ENCODE results near the gene EIF4E1B. TPM values are rescaled to one million over a fixed set of nuclear protein-coding genes. Genes with fewer than 3 reads are reported as not detected.

EIF4E1B gene
- total and polyA plus RNA-seq, 4 donors: not detected

GRCh38 chr5:176651472-176651980 lies 21.1 kb downstream of the EIF4E1B start:
- Histone ChIP-seq H3K27ac (ENCODE audit: low read depth in 1 of 2, low read length in 2 of 2) (no peak overlapping the region), H3K9ac (ENCODE audit: low read depth in 1 of 2, low read length in 2 of 2) (no peak overlapping the region), H3K4me1 (ENCODE audit: control insufficient read depth in 4 of 4, insufficient read depth in 4 of 4, low read length in 3 of 4) (peaks cover 5 to 17% (median 13%) of the 10 kb centered on the region in 4 donors), H3K9me3 (ENCODE audit: control insufficient read depth in 4 of 4, low read length in 3 of 4) (no peaks in the 10 kb centered on the region), H3K27me3 (ENCODE audit: control insufficient read depth in 4 of 4, insufficient read depth in 4 of 4, low read length in 3 of 4) (no peaks in the 10 kb centered on the region), H3K4me3 (ENCODE audit: low read depth in 1 of 3, low read length in 3 of 3) (no peak overlapping the region), H3K36me3 (ENCODE audit: control insufficient read depth in 4 of 4, insufficient read depth in 3 of 4, low read depth in 1 of 4, low read length in 3 of 4) (peaks cover 0 to 12% (median 1%) of the 10 kb centered on the region in 4 donors)
- no peak for DNase-seq (ENCODE audit: low spot score)
- WGBS: 94% methylated on average over 17 of the region's 17 CpGs
- TF ChIP-seq EGR1 (IDR thresholded peaks at IDR 0.05; ENCODE audit: low read depth in 2 of 2): no peak
- no peak for TF ChIP-seq RAD21 (IDR thresholded peaks at IDR 0.05)
- TF ChIP-seq NR2F2 (IDR thresholded peaks at IDR 0.05): no peak
- TF ChIP-seq RXRA (IDR thresholded peaks at IDR 0.05): no peak
- no peak for TF ChIP-seq SP1 (IDR thresholded peaks at IDR 0.05)
- no peak for TF ChIP-seq YY1 (IDR thresholded peaks at IDR 0.05)
- TF ChIP-seq GABPA (IDR thresholded peaks at IDR 0.05 in 1 of 2, conservative IDR thresholded peaks at IDR 0.05 in 1 of 2): no peak
- TF ChIP-seq FOXA2 (IDR thresholded peaks at IDR 0.05): no peak
- TF ChIP-seq ZBTB33 (IDR thresholded peaks at IDR 0.05): no peak
- no peak for TF ChIP-seq CTCF (IDR thresholded peaks at IDR 0.05; ENCODE audit: low read depth, low read length, missing input control)
- TF ChIP-seq MAX (IDR thresholded peaks at IDR 0.05): no peak

- no peaks in the 10 kb centered on the region for H3K9me3 ChIP-seq (ENCODE audit: control insufficient read depth in 4 of 4, low read length in 3 of 4)
- no peak overlapping the region for H3K9ac ChIP-seq (ENCODE audit: low read depth in 1 of 2, low read length in 2 of 2)
- no peak for DNase-seq (ENCODE audit: low spot score)
- no peak overlapping the region for H3K27ac ChIP-seq (ENCODE audit: low read depth in 1 of 2, low read length in 2 of 2)
- no peak overlapping the region for H3K4me3 ChIP-seq (ENCODE audit: low read depth in 1 of 3, low read length in 3 of 3)
- no peaks in the 10 kb centered on the region for H3K27me3 ChIP-seq (ENCODE audit: control insufficient read depth in 4 of 4, insufficient read depth in 4 of 4, low read length in 3 of 4)
- TF ChIP-seq FOXA2 (IDR thresholded peaks at IDR 0.05) (no peak), TAF1 (conservative IDR thresholded peaks at IDR 0.05) (no peak), GABPA (IDR thresholded peaks at IDR 0.05 in 1 of 2, conservative IDR thresholded peaks at IDR 0.05 in 1 of 2) (no peak), RAD21 (IDR thresholded peaks at IDR 0.05) (no peak), FOXA1 (IDR thresholded peaks at IDR 0.05) (no peak), RXRA (IDR thresholded peaks at IDR 0.05) (no peak), MAX (IDR thresholded peaks at IDR 0.05) (no peak), SP1 (IDR thresholded peaks at IDR 0.05) (no peak), NR2F2 (IDR thresholded peaks at IDR 0.05) (no peak), HNF4A (conservative IDR thresholded peaks at IDR 0.05) (no peak), CTCF (IDR thresholded peaks at IDR 0.05; ENCODE audit: low read depth, low read length, missing input control) (no peak)
- WGBS: 88% methylated on average over 8 of the region's 8 CpGs
- peaks cover 5 to 13% (median 8%) of the 10 kb centered on the region in 4 donors for H3K4me1 ChIP-seq (ENCODE audit: control insufficient read depth in 4 of 4, insufficient read depth in 4 of 4, low read length in 3 of 4)
- peaks cover 0 to 12% (median 1%) of the 10 kb centered on the region in 4 donors for H3K36me3 ChIP-seq (ENCODE audit: control insufficient read depth in 4 of 4, insufficient read depth in 3 of 4, low read depth in 1 of 4, low read length in 3 of 4)
Measured at GRCh38 chr5:176652136-176652535, 21.7 kb downstream of the EIF4E1B start.

Measured in liver (tissue), 9 donors.